ENCODE results near the gene FLNB.
"Not testable (repeated sequence)": the region's sequence is repeated elsewhere in the genome, so short reads cannot be mapped to it uniquely, and the experiment has no call there.

FLNB gene

GRCh38 chr3:57981483-57982087 is 26.6 kb upstream of the FLNB start:
- no peak for DNase-seq

GRCh38 chr3:57982561-57983243 is 25.5 kb upstream of the FLNB start:
- DNase-seq: no peak

- peak; percentile 70 for DNase-seq
Measured at GRCh38 chr3:57983734-57984518, 24.3 kb upstream of the FLNB start.

- DNase-seq: no peak
Measured at GRCh38 chr3:57985176-57985983, 22.8 kb upstream of the FLNB start.

- DNase-seq: no peak
Measured at GRCh38 chr3:57985984-57986246, 22.3 kb upstream of the FLNB start.

GRCh38 chr3:57986261-57986660 is 22.0 kb upstream of the FLNB start:
- DNase-seq: no peak

DNA sequence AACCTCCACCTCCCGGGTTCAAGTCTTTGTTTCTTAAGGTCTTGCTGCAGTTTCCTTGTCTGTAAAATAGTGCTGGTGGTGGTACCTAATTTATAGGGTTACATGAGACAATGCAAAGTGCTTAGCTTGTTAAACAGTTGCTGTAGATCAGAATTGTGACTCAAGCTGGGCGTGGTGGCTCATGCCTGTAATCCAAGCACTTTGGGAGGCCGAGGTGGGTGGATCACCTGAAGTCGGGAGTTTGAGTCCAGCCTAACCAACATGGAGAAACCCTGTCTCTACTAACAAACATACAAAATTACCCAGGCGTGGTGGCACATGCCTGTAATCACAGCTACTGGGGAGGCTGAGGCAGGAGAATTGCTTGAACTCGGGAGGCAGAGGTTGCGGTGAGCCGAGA is 19.0 kb upstream of the FLNB start:
- DNase-seq: not testable (repeated sequence)

DNA sequence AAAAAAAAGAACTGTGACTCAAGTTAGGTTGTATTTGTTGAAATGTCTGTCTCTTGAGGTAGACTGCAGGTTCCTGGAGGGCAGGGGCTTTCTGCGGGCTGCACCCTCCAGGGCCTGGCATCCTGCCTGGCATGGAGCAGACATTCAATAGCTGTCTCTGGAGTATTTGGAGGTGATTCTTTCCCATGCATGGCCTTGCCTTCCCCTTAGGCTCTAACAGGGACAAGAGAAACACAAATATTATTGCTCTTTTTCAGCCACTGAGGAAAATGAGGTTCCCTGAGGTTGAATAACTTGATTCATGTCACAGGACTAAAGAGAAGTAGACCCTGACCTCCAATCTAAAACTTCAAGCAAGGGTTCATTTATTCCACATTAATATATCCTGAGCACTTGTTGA is 18.6 kb upstream of the FLNB start:
- no peak for DNase-seq

DNA sequence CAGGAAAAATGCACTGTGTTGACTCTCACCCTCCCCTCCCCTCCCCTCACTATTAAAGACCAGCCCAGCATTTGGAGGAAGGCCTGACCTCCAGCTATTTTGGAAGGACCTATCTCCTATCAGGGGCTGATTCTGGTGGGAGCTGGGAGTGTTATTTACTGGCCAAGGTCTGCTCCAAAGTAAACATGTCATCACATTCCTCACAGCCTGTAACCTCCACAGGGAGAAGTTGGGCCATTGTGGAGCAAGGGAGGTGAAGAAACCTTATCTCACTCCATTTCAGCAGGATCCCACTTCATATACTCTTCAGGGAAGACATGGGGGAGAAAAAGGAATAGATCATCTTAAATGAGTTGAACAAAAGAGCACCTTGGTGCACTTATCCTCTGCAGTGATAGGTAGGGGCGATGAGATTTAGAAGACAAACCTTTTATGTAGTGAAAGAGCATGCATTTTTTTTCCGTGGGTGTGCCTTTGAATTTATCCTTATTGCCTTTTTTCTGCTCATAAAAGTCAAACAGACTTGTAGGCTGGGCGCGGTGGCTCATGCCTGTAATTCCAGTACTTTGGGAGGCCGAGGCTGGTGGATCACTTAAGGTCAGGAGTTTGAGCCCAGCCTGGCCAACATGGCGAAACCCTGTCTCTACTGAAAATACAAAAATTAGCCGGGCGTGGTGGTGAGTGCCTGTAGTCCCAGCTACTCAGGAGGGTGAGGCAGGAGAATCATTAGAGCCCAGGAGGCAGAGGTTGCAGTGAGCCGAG is 15.6 kb upstream of the FLNB start:
- DNase-seq: no peak

- DNase-seq: no peak
Measured at GRCh38 chr3:57998366-57999283, 9.6 kb upstream of the FLNB start.

GRCh38 chr3:57999417-58000115 is 8.7 kb upstream of the FLNB start:
- no peak for DNase-seq

DNA sequence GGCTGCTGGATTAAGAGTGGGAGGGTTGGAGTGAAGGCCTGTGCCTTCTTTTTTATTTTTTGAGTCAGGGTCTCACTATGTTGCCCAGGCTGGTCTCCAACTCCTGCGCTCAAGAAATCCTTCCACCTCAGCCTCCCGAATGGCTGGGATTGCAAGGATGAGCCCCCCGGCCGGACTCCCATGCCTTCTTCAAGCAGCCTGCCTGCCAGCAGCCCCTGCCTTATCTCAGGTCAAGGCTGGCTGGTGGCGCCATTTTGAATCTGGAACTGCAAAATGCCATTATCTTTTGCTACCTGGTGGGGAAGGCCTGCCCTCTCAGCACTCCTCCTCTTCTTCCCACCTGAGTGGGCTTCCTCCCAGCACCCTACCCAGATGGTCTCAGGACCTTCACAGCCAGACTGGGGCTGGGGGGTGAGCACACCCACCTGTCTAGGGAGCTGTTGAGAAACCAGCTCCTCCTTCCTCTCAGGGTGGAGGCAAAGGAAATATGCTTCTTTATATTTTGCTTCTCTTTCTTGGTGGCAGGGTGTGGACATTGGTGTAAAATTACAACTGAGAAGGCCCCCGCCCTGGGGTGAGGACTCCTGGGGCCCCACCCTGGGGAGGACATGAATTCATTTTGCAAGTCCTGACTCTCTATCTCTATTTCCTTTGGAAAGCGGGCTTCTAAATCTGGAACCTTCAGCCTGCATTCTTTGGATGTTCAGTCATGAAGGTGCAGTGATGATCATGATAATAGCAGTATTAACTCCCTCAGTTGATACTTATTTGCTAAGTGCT is 7.7 kb upstream of the FLNB start:
- DNase-seq: no peak

DNA sequence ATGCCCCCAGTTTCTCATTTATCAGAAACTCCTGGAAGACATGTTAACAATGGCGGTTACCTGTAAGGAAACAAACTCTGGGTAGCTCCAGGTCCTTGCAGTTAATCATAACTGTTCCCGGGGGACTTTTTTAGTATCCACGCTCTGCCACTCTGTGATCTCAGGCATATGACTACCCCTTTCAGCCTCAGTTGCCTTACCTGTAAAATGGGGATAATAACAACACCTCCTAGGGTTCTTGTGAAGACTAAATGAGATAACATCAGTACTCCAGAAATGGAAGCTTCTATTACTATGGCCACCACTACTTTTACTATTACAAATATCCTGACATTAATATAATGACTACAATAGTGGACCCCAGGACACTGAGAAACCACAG is 7.1 kb upstream of the FLNB start:
- no peak for DNase-seq

- DNase-seq: no peak
Measured at GRCh38 chr3:58001979-58002378, 6.2 kb upstream of the FLNB start.

DNA sequence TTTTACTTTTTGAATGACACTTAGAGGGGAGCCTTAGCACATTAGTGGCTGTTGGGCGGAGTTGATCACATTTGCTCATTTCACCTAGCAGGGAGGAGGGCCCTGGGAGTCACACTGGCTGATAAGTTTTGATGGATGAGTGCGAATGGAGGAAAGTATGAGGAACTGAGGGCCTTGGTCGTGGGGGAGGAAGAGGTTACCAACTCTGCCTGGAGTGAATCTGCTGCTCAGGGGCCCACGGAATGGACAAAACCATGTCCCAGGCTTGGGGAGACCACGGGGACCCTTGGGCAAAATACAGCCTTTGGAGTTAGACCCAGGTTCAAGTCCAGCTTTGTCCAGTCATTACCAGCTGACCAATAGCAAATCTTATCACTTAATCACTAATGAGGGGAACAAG is 5.1 kb upstream of the FLNB start:
- no peak for DNase-seq

- DNase-seq: no peak
Measured at GRCh38 chr3:58004973-58005372, 3.2 kb upstream of the FLNB start.

GRCh38 chr3:58005669-58006068 is 2.6 kb upstream of the FLNB start:
- no peak for DNase-seq

- no peak for DNase-seq
Measured at GRCh38 chr3:58006661-58007060, 1.6 kb upstream of the FLNB start.

DNA sequence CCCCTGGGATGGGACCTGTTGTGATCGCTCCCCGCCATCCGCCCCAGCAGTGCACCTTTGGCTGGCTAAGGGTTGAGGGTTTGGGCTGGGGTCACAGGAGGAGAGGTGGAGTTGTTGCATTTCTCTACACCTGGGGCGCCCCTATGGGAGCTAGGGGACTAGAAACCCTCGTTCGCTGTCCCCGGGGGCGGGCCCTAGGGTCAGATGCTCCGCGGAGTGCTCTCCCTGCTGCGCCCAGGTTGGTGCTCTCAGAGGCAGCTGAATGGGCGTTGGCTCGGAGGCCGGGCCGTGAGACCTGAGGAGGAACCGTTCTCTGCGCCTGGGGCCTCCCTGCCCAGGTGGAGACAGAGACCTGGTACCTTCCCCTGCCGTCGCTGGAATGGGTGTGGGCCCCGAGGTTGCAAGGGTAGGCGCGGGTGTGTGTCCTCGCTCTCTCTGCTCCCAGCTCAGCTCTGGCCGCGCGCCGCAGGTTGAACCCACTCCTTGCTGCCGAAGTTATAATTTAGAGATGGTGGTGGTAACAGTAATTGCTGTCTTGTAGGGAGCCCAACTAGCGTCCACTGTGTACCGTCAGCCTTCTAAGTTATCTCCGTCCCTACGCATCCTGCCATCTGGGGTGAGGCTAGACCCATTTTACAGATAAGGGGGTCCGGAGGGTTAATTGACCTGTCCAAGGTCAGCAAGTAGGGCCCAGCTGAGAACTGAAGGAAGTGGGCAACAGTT is 965 bp downstream of the FLNB start:
- peak; percentile 30 for DNase-seq

Measured in stimulated activated CD4-positive, alpha-beta T cell treated with anti-CD3 and anti-CD28 coated beads, Interleukin-1b, Interleukin-23, amount 100 ng/mL, for 48 hours (primary cell).